Esophagus muscularis mucosa (tissue), 4 donors: ENCODE measurements around the gene UCK2. TPM values are rescaled to one million over a fixed set of nuclear protein-coding genes. Genes with fewer than 3 reads are reported as not detected.

Experiments used
- DNase-seq: peaks from one replicate; pipeline ENCODE4 v3.0.0-alpha.2; 2017; ENCODE audit errors: extremely low spot score
- H3K27ac ChIP-seq, 4 donors: fragments of 200-600 bp; sonication (generic); replicated peaks in 1 of 4; 1 replicate in 3 of 4; 2 replicates in 1 of 4; pipeline ENCODE4 v1.5.1; 2016 to 2019; ENCODE audit warnings: mild to moderate bottlenecking in 1 of 4
- H3K27me3 ChIP-seq, 4 donors: fragments of 200-600 bp; sonication (generic); one replicate each; pipeline versions ENCODE4 v1.5.1 to v1.6.0; 2016 to 2019
- H3K36me3 ChIP-seq, 4 donors: fragments of 200-600 bp; sonication (generic); one replicate each; pipeline ENCODE4 v1.5.1; 2016 to 2019
- H3K4me1 ChIP-seq, 4 donors: fragments of 200-600 bp; sonication (generic); one replicate each; pipeline ENCODE4 v1.5.1; 2016 to 2019
- H3K4me3 ChIP-seq, 4 donors: fragments of 200-600 bp; sonication (generic); 1 replicate in 2 of 4; 2 replicates in 2 of 4; pipeline ENCODE4 v1.5.1; 2016 to 2019; ENCODE audit warnings: mild to moderate bottlenecking in 4 of 4, moderate library complexity in 1 of 4
- H3K9me3 ChIP-seq, 4 donors: fragments of 200-600 bp; sonication (generic); 1 replicate in 3 of 4; 2 replicates in 1 of 4; pipeline ENCODE4 v1.5.1; 2016 to 2019
- CTCF ChIP-seq, 3 experiments: fragments of 200-600 bp in 2 of 3; fragments of 450-650 bp in 1 of 3; sonication (generic) in 2 of 3; IDR thresholded peaks; one replicate each; pipeline ENCODE4 v1.5.1; 2017 to 2019; ENCODE audit warnings: antibody characterized with exemption in 3 of 3, mild to moderate bottlenecking in 2 of 3, moderate library complexity in 1 of 3
- EP300 ChIP-seq: sonication (generic); formaldehyde crosslinking; IDR thresholded peaks from one replicate; pipeline ENCODE4 v1.6.1; 2017; ENCODE audit warnings: antibody characterized with exemption
- POLR2A ChIP-seq: fragments of 450-650 bp; IDR thresholded peaks from one replicate; pipeline ENCODE4 v1.6.1; 2017; ENCODE audit warnings: antibody characterized with exemption, moderate library complexity, mild to moderate bottlenecking, low read depth
- POLR2AphosphoS5 ChIP-seq, 2 donors: sonication (generic); formaldehyde crosslinking; IDR thresholded peaks; one replicate each; pipeline ENCODE4 v1.6.1; 2017; ENCODE audit warnings: antibody characterized with exemption in 2 of 2
- WGBS: methylation state at CpG from one replicate; pipeline ENCODE4 v1.1.5; 2018; 5-methylcytosine and 5-hydroxymethylcytosine counted together
- intact Hi-C: fragments of 100-400 bp; cut with DNase I; formaldehyde crosslinking; loops from one replicate; pipeline ENCODE4 v1.15.1; 2023
- total RNA-seq, 4 donors: library from RNA; depleted of rRNA; stranded (reverse); fragments of >200 nt; gene quantifications; one replicate each; pipeline versions ENCODE4 v1.1.0 to v1.2.1, GENCODE V29; 2016

UCK2 gene
- total RNA-seq, 4 donors from 2014 or later, result 13.7 to 33.7 (median 31.0) TPM

- Histone ChIP-seq H3K36me3 (no peaks in the 10 kb centered on the region), H3K4me1 (peaks cover 0 to 13% (median 10%) of the 10 kb centered on the region in 4 donors), H3K4me3 (no peak overlapping the region), H3K27me3 (no peaks in the 10 kb centered on the region), H3K9me3 (no peaks in the 10 kb centered on the region), H3K27ac (no peak overlapping the region)
- no peak for DNase-seq
- intact Hi-C loops, result no loop called here
- TF ChIP-seq POLR2A (no peak), EP300 (no peak), POLR2AphosphoS5 (IDR thresholded peaks at IDR 0.05) (no peak), CTCF (IDR thresholded peaks at IDR 0.05) (no peak)
- WGBS, result 60% methylated on average over 6 of the region's 6 CpGs
Measured at GRCh38 chr1:165836664-165837482, 9.5 kb downstream of the UCK2 start.

- intact Hi-C loops, result no loop called here
Measured at GRCh38 chr1:165837838-165838364, 10.5 kb downstream of the UCK2 start.

GRCh38 chr1:165840423-165840822 is 13.0 kb downstream of the UCK2 start:
- DNase-seq, result no peak
- no peak overlapping the region for H3K27ac ChIP-seq
- intact Hi-C loops, result no loop called here

More at GRCh38 chr1:165837838-165838364, 10.5 kb downstream of the UCK2 start:
- DNase-seq, result no peak
- WGBS, result 83% methylated on average over 6 of the region's 6 CpGs
- peaks cover 8 to 23% (median 20%) of the 10 kb centered on the region in 4 donors for H3K4me1 ChIP-seq
- no peak overlapping the region for H3K4me3 ChIP-seq
- H3K27me3 ChIP-seq, result no peaks in the 10 kb centered on the region
- no peaks in the 10 kb centered on the region for H3K9me3 ChIP-seq
- no peaks in the 10 kb centered on the region for H3K36me3 ChIP-seq
- no peak overlapping the region for H3K27ac ChIP-seq
- TF ChIP-seq POLR2AphosphoS5 (IDR thresholded peaks at IDR 0.05), result no peak
- no peak for TF ChIP-seq EP300
- TF ChIP-seq POLR2A, result no peak
- no peak for TF ChIP-seq CTCF (IDR thresholded peaks at IDR 0.05)

GRCh38 chr1:165841582-165842017 is 14.2 kb downstream of the UCK2 start:
- no peaks in the 10 kb centered on the region for H3K27me3 ChIP-seq
- TF ChIP-seq EP300, result no peak
- no peak for TF ChIP-seq CTCF (IDR thresholded peaks at IDR 0.05)
- no peak for TF ChIP-seq POLR2A
- TF ChIP-seq POLR2AphosphoS5 (IDR thresholded peaks at IDR 0.05), result no peak
- H3K9me3 ChIP-seq, result no peaks in the 10 kb centered on the region
- H3K4me1 ChIP-seq, result peaks cover 10 to 26% (median 21%) of the 10 kb centered on the region in 4 donors
- intact Hi-C loops, result no loop called here
- no peak overlapping the region for H3K4me3 ChIP-seq
- no peak overlapping the region for H3K27ac ChIP-seq
- no peaks in the 10 kb centered on the region for H3K36me3 ChIP-seq
- DNase-seq, result no peak
- WGBS, result 80% methylated on average over 3 of the region's 3 CpGs

More at GRCh38 chr1:165840423-165840822, 13.0 kb downstream of the UCK2 start:
- Histone ChIP-seq H3K4me1 (peaks cover 10 to 28% (median 23%) of the 10 kb centered on the region in 4 donors), H3K36me3 (no peaks in the 10 kb centered on the region), H3K27me3 (no peaks in the 10 kb centered on the region), H3K4me3 (no peak overlapping the region), H3K9me3 (no peaks in the 10 kb centered on the region)
- TF ChIP-seq CTCF (IDR thresholded peaks at IDR 0.05) (no peak), POLR2AphosphoS5 (IDR thresholded peaks at IDR 0.05) (no peak), POLR2A (no peak), EP300 (no peak)
- 93% methylated on average over 4 of the region's 4 CpGs for WGBS
